ENCODE data around the gene SLC4A1AP. TPM values are rescaled to one million over a fixed set of nuclear protein-coding genes. Genes with fewer than 3 reads are reported as not detected.

Gene SLC4A1AP
- total RNA-seq, result 18.8 to 20.0 TPM (median 19.1 TPM) in 3 replicates

- Mint-ChIP-seq H3K36me3 (peaks cover 24% of the 10 kb centered on the region), H3K27ac (peak within 1 kb of the TSS; percentile 99), H3K9me3 (no peaks in the 10 kb centered on the region), H3K27me3 (ENCODE audit: low read depth) (no peaks in the 10 kb centered on the region), H3K4me3 (peak within 1 kb of the TSS; percentile 98), H3K4me1 (peaks cover 32% of the 10 kb centered on the region)
- TF ChIP-seq CTCF (IDR thresholded peaks at IDR 0.05; ENCODE audit: unreplicated experiment), result no peak
- peak; percentile 41 to 80 for DNase-seq (ENCODE audit: low spot score in 2 of 2, unreplicated experiment in 2 of 2)
Observed at GRCh38 chr2:27663285-27664153, at the start of gene SLC4A1AP, which contains the start of gene SUPT7L. Gene SLC4A1AP (plus strand): TSS chr2:27663889. CDS start chr2:27663915, 26 bp downstream. Gene SUPT7L (minus strand): TSS chr2:27663614. CDS start chr2:27662192, 1,422 bp downstream.

GRCh38 chr2:27613985-27614384 is 49.7 kb upstream of the SLC4A1AP start:
- H3K27me3 Mint-ChIP-seq (ENCODE audit: low read depth), result no peaks in the 10 kb centered on the region
- H3K9me3 Mint-ChIP-seq, result no peaks in the 10 kb centered on the region
- no peaks in the 10 kb centered on the region for H3K4me1 Mint-ChIP-seq
- DNase-seq (ENCODE audit: low spot score in 2 of 2, unreplicated experiment in 2 of 2), result no peak
- H3K36me3 Mint-ChIP-seq, result peaks cover 42% of the 10 kb centered on the region
- no peak overlapping the region for H3K27ac Mint-ChIP-seq
- no peak for TF ChIP-seq CTCF (IDR thresholded peaks at IDR 0.05; ENCODE audit: unreplicated experiment)
- no peak overlapping the region for H3K4me3 Mint-ChIP-seq

GRCh38 chr2:27615316-27615715 is 48.4 kb upstream of the SLC4A1AP start:
- no peak for TF ChIP-seq CTCF (IDR thresholded peaks at IDR 0.05; ENCODE audit: unreplicated experiment)
- H3K9me3 Mint-ChIP-seq, result no peaks in the 10 kb centered on the region
- H3K4me1 Mint-ChIP-seq, result no peaks in the 10 kb centered on the region
- no peaks in the 10 kb centered on the region for H3K27me3 Mint-ChIP-seq (ENCODE audit: low read depth)
- DNase-seq (ENCODE audit: low spot score in 2 of 2, unreplicated experiment in 2 of 2), result no peak
- peaks cover 46% of the 10 kb centered on the region for H3K36me3 Mint-ChIP-seq
- no peak overlapping the region for H3K27ac Mint-ChIP-seq
- H3K4me3 Mint-ChIP-seq, result no peak overlapping the region

- no peak for DNase-seq (ENCODE audit: low spot score in 2 of 2, unreplicated experiment in 2 of 2)
- TF ChIP-seq CTCF (IDR thresholded peaks at IDR 0.05; ENCODE audit: unreplicated experiment), result no peak
- peaks cover 36% of the 10 kb centered on the region for H3K36me3 Mint-ChIP-seq
- no peaks in the 10 kb centered on the region for H3K9me3 Mint-ChIP-seq
- peak overlapping the region; percentile 82 for H3K27ac Mint-ChIP-seq
- peaks cover 18% of the 10 kb centered on the region for H3K4me1 Mint-ChIP-seq
- H3K27me3 Mint-ChIP-seq (ENCODE audit: low read depth), result no peaks in the 10 kb centered on the region
- no peak overlapping the region for H3K4me3 Mint-ChIP-seq
Observed at GRCh38 chr2:27621524-27621923, 42.2 kb upstream of the SLC4A1AP start.

- Mint-ChIP-seq H3K4me3 (no peak overlapping the region), H3K36me3 (peaks cover 28% of the 10 kb centered on the region), H3K9me3 (no peaks in the 10 kb centered on the region), H3K27ac (peak overlapping the region; percentile 82), H3K27me3 (ENCODE audit: low read depth) (no peaks in the 10 kb centered on the region), H3K4me1 (peaks cover 26% of the 10 kb centered on the region)
- no peak for DNase-seq (ENCODE audit: low spot score in 2 of 2, unreplicated experiment in 2 of 2)
- no peak for TF ChIP-seq CTCF (IDR thresholded peaks at IDR 0.05; ENCODE audit: unreplicated experiment)
Observed at GRCh38 chr2:27622921-27623384, 40.7 kb upstream of the SLC4A1AP start.

All from mesothelial cell of epicardium (in vitro differentiated cells).